GM10847 (cell line): ENCODE results near the gene SORCS2.

Experiments used
- POLR2A ChIP-seq: IDR thresholded peaks from 2 replicates; pipeline ENCODE4 v1.6.1; 2011; ENCODE audit not compliant: insufficient read length; ENCODE audit errors: extremely low read depth

SORCS2 gene

DNA sequence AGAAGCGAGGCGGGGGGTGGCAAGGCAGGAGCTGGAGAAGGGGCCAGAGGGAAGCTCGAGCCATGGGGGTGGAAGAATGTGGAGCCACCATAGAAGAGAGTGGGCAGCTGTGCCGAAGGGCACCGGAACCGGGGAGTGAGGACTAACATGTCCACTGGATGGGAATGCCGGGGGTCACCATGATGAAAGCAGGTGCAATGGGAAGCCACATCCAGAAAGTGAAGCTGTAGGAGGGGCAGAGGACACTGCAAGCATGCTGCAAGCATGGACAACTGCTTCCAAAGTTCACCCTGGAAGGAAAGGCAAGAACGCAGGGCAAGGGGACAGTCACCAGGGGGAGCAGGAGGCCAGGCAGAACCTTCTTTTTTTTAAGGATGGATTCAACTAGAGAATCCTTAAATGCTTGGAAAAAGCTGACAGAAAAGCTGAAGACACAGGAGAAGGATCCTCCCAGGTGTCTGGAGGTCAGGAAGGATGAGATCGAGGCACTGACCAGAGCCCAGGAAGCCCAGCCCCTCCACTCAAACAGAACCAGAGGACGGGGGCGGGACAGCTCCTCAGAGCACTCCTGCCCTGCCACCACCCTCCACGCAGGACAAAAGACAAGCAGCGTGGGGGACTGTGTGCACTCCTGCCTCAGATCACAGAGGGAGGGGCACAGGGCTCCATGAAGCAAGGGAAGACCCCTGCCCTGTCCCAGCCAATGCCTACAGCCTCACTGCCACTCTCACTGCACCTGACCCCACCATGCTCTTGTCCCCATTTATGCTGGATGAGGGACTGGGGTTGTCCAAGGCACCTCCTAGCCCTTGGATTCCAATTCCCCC lies 578.1 kb downstream of the SORCS2 start:
- TF ChIP-seq POLR2A: no peak

DNA sequence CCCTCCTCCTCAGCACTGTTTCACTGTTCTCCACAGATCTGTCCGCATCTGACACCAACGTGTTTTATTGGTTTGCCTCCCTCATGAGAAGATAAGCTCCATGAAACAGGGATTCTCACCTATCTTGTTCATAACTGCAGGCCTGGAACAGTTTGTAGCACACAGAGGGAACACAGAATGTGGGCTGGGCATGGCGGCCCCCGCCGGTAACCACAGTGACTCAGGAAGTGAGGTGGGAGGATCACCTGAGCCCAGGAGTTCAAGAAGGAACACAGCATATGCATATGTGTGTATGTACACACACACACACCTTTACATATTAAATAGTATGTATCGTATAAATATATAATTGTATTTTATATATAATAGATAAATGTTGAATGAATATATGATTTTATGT lies 578.7 kb downstream of the SORCS2 start:
- no peak for TF ChIP-seq POLR2A

DNA sequence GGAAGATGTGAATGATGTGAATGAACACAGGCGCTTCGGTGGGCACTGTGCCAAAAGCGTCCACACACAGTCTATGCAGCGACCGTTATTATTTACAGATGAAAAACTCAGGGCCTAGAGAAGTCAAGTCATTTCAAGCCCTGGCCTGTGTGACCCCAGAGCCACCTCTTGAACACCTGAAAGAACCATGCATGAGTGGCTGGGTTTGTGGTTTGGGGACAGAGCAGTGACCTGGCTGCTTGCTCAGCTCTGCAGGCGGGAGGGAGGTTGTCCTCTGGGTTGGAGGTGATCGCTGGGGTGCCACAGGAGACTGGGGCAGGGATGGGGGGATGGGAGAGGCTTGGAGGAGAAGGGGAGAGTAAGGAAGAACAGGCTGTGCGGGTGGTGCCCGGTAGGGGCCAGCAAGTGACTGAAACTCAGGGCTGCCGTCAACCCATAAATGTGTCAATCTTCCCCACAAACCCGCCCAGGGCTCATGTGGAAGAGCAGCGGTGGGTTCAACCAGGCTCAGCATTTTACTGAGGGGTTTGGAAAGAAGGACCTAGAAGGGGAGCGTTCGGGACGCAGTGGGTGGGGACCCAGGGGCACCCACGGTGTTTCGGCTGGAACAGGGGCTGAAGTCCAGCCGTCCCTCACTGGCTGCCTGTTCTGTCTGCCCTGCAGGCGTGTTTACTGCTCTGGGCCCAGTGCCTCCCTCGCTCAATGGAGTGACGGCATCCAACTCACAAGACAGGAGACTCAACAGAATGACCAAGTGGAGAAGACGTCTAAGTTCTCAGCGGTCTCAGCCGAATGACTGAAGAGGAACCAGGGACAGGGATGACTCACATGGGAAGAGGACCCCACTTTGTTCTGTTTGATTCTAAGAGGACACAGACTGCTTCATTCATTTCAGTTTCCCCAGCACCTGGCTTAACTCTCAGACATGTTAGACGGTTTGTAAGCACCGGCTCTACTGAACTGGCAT lies 579.5 kb downstream of the SORCS2 start:
- TF ChIP-seq POLR2A: no peak

DNA sequence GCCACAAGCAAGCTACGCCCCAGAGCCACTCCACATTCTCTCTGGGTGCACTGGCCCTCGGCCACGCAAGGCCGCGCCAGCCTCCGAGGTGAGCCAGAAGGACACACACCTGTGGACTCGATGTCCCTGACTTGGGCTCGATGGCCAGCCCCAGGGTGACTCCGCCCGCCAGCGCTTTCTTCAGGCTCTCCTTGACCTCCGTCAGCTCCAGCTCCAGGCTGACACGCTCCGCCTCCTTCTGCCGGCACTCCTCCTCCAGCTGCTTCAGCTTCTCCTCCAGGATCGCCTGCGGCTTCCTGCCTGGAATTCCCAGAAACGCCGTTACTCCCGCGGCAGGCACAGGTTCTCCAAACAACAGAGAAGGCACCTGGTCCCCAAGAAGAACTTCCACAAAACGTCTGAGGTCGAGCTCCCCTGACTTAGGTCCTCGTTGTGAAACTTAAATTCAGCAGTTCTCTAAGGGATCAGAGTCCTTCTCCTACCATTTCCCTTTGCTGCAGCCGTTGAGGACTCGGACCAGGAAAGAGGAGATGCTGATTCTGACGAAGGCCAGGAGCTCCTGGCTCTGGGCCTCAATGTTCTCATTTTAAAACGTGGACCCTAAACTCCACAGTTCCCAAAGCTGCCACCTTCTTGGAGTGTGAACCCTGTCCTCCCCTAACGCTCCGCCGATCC lies 580.5 kb downstream of the SORCS2 start:
- TF ChIP-seq POLR2A: no peak

DNA sequence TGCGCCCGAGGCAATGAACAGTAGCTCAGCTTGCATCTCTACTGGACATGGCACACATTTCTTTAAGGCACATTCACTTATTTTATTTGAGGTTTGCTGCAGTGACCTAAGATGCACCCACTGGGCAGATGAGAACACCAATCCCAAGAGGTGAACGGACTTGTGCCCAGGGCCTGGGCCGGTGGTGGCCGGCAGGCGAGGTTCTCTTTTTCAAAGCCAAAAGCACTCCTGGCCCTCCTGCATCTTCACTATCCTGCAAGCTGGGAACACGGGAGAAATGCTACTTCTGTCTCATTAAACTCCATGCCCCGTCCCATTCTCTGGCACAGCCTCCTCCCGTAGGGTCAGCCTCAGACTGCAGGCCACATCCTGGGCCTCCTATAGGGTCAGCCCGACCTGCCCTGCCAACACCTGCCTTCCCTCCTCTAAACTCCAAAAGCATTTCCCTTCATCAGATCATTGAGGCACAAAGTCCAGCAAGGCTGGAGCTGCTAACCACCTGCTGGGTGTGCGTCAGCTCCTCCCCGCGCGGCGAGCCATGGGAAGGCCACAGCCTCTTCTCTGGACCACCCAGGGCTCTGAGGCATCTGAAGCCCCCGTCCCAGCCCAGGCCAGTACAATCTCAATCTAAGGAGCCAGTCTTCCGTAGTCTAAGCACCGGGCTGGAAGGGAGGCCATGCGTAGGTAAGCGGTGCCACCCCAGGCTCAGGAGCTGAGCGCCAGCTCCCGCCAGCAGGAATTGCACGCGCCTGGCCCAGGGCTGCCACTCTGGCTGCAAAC lies 581.3 kb downstream of the SORCS2 start:
- TF ChIP-seq POLR2A: no peak

DNA sequence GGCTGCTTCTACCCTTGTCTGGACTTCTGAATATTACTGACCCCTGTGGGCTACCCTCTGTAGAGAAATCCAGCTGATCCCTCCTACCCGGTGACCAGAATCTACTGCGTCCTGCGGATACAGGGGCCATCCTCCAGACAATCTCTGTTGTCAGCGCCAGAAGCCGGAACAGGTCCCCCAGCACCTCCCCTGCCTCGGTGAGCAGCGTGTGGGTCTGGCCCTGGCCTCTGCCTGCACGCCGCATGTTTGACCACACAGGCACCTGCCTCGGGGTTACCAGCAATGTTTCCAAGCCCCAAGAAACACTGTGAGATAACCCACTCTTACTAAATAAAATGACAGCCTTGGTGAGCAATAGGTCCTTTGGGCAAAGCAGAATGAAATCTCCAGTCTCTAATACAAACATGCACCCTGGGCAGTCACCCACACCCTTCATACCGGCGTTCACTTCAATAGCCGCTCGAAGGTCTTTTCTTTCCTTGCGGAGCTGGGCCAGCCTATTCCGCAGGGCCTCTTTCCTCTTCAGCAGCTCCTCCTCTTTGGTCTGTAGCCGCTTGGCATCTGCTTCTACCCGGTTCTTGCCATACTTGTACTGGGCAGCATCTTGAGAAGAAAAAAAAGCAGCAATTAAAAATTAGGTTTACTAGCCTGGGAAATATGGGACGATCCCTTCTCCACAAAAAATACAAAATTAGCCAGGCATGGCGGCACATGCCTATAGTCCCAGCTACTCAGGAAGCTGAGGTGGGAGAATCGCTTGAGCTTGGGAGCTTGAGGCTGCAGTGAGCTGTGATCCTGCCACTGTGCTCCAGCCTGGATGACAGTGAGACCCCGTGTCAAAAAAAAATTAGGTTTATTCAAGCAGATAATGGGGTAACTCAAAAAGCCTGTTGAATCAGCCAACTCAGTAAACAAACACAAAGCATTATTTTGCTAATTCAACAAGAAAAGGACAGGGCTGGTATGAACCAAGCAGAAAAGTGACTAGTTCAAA lies 582.3 kb downstream of the SORCS2 start:
- no peak for TF ChIP-seq POLR2A

DNA sequence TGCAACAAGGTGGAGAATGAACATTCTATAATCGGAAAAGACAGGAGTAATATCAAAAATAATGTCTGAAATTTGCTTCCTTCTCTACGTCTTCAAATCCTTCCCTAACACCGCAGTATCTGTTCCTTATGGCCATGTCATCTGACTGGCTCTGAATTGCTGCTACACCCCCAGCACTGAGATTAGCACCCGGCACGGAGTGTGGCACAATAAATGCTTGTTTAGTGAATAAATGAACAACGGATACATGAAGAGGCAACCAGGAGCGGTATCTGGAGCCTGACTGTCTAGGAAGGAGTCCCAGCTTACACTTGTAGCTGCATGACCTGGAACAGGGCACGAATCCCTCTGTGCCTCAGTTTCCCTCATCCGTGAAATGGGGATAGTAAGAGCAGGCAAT lies 583.1 kb downstream of the SORCS2 start:
- no peak for TF ChIP-seq POLR2A

DNA sequence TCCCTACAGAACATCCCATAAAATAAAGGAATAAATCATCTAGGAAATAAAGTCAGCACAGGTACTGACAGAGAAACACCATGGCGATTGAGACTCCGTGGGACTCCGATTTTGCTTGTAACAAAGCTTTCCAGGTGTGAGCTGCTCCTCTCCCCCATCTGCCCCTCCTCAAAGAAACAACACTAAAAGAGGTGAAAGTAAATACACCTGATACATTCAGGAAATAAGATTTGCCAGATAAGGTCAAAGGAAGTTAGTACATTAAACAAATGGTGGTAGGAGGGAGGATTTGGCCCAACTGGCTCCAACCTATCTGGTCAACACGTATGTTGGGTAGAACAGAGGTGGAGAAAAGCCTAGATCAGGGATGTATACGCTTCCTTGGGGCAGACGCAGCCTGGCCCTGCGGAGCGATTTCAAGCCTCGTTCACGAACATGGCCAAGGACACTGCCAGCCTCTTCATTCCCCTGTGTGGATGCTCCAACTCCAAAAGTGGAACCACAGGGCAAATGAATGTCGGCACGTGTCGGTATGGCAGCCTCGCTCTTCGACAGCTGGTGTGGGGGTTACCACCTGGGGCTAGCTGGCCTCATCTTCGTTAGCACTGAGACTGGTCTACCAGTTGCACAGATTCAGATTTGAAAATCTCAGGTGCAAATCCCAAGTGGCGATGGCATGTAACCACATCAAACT lies 584.8 kb downstream of the SORCS2 start:
- no peak for TF ChIP-seq POLR2A

DNA sequence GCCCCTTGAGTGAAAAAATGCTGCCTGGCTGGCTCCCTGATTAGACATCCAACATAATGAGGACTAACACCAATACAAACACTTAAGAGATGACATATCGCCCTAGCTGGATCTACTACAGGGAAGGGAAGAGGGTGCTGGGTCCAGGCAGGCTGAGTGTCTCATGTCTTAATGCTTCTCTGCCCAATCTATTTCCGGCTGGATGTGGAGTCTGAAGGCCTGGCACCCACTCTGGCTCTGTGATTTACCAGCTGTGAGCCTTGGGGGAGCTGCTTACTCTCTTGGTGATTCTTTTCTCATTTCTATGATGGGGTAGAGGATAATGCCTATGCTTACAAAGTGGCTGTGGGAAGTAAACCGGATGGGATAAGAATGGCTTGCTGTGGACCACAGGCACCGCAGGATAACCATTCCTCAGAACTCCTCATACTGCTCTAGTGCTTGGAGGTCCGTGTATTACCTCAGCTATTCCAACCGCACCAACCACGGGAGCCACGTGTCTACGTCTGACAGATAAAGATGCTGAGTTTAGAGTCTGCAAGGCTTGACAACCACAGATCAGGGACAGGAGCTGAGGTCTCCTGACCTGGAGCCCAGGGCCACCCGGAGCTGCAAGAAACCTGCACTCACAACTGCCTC lies 585.7 kb downstream of the SORCS2 start:
- TF ChIP-seq POLR2A: no peak

DNA sequence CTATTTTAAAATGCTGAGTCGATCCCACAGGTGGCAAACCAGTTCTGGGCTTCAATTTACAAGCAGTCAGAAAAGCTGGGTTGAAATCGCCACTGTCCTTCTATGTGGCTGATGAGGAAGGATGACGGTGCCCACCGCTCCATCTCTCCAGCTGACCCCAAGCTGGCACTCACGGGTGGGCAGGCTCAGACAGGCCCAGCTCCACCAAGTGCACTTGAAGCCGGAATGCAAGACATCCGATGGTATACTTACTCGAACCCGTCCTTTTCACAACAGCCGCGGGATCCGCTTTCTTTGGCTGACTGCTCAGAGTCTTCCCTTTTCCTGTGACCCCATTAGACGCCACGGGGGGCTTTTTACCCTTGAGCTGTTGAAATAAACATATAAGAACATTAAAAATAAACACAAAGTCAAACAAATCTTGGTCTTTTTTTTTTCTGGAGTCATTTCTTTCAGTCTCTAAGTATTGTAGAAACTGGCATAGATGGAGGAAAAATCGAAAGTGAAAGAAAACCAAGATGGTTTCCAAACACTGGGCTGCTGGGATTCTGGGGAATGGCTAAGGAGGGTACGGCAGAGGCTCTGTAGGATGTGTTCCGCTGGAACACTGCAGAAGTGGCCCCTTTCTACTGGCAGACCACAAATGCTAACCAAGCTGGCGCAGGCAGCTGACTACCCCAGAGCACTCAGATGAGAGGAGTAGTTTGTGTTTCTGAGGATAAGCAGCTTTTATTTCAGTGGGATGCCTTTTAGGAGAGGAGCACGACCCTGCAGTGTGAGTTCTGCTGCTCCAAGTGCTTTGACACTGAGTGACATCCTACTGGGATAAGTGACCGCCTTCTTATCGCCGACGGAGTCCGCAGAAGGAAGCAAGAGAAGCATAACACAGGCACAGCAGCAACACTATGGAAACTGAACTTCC lies 586.4 kb downstream of the SORCS2 start:
- no peak for TF ChIP-seq POLR2A

DNA sequence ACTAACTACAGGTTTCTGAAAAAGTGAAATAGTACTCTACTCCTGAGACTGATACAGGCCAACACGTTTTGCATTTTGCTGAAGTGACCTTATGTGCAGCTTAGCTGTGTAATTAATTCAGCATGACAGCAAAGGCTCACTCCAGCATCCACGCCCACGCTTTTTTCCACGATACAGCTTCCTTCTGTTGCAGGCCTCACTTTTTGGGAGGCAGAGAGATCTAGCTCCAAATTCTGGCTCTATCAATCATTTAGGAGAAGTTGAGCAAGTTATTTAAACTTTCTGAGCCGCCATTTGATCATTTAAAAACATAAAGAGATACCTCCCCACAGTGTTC lies 587.1 kb downstream of the SORCS2 start:
- no peak for TF ChIP-seq POLR2A

DNA sequence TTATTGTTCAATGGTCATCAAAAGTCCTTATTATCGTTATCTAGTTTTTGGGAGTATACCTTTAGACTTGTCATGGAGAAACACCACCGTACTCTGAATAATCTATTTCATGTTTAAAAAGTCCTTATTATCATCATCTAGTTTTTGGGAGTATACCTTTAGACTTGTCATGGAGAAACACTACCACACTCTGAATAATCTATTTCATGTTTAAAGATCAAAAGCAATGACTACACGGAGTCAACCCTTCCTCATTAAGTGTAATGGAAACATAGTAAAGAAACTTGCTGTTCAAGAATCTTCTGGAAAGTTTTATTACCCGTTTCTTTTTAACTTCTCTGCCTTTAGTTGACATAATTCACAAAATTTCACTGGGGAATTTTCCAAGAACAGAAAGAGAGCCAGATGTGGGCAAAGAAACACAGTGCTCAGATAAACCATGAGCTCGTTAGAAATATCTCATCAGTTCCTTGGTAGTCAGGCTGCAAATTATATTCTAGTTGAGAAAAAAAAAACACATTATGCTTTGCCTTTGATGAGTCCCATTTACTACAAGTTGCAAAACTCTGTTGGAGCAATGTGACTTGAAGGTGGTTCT lies 588.5 kb downstream of the SORCS2 start:
- no peak for TF ChIP-seq POLR2A
